C4-2B (cell line): ENCODE data around the gene BRSK2.

ENCODE experiments used
- ZFX ChIP-seq: fragments of 450-650 bp; IDR thresholded peaks from 2 replicates; pipeline ENCODE4 v1.6.1; 2017
- TF ChIP-seq, protein P1 (sequence below): fragments of 450-650 bp; conservative IDR thresholded peaks from 2 replicates; pipeline ENCODE4 v1.5.1; 2017; ENCODE audit warnings: mild to moderate bottlenecking

DNA sequence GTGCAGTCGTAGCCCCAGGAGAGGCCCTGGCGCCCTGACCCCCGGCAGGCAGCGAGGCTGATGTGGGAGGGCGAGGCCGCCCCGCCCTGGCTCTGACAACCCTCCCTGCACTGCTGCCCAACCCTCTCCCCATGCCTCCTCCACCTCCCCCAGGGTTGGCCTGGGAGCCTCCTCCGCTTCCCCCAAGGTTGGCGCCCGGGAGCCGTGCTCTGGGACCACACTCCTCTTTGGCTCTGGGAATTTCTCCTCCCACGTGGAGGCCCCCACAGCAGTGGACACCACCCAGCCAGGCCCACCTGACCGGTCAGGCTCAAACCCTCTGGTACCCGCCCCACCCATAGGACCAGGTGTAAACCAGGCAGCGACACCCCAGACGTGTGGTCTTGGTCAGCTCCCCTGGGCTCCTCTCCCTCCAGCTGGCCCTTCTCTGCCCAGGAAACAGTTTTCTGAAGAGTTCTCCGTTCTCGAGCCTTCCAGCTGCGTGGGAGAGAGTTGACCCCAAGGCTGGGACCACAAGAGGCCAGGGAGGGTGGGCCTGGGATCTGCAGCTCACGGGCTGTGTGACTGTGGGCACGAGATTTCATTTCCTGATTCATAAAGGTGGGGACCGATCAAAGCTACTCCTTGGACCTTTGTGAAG is 39.5 kb upstream of the BRSK2 start:
- TF ChIP-seq, protein P1, sequence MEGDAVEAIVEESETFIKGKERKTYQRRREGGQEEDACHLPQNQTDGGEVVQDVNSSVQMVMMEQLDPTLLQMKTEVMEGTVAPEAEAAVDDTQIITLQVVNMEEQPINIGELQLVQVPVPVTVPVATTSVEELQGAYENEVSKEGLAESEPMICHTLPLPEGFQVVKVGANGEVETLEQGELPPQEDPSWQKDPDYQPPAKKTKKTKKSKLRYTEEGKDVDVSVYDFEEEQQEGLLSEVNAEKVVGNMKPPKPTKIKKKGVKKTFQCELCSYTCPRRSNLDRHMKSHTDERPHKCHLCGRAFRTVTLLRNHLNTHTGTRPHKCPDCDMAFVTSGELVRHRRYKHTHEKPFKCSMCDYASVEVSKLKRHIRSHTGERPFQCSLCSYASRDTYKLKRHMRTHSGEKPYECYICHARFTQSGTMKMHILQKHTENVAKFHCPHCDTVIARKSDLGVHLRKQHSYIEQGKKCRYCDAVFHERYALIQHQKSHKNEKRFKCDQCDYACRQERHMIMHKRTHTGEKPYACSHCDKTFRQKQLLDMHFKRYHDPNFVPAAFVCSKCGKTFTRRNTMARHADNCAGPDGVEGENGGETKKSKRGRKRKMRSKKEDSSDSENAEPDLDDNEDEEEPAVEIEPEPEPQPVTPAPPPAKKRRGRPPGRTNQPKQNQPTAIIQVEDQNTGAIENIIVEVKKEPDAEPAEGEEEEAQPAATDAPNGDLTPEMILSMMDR: no peak
- TF ChIP-seq ZFX: no peak
